Measurements from ENCODE around the gene CTSF.

The CTSF gene

GRCh38 chr11:66529655-66530054 lies 38.8 kb downstream of the CTSF start:
- DNase-seq (ENCODE audit: low read depth), result no peak
- TF ChIP-seq CTCF (IDR thresholded peaks at IDR 0.05; ENCODE audit: control insufficient read depth, extremely low read depth, insufficient read depth), result no peak
- H3K4me3 ChIP-seq (ENCODE audit: low read depth, low read length), result no peak overlapping the region

GRCh38 chr11:66529069-66529468 lies 39.3 kb downstream of the CTSF start:
- no peak overlapping the region for H3K4me3 ChIP-seq (ENCODE audit: low read depth, low read length)
- TF ChIP-seq CTCF (IDR thresholded peaks at IDR 0.05; ENCODE audit: control insufficient read depth, extremely low read depth, insufficient read depth), result no peak
- no peak for DNase-seq (ENCODE audit: low read depth)

- no peak overlapping the region for H3K4me3 ChIP-seq (ENCODE audit: low read depth, low read length)
- TF ChIP-seq CTCF (IDR thresholded peaks at IDR 0.05; ENCODE audit: control insufficient read depth, extremely low read depth, insufficient read depth), result no peak
- DNase-seq (ENCODE audit: low read depth), result no peak
These were observed 43.9 kb downstream of the CTSF start for GRCh38 chr11:66524304-66525040.

- TF ChIP-seq CTCF (IDR thresholded peaks at IDR 0.05; ENCODE audit: control insufficient read depth, extremely low read depth, insufficient read depth), result no peak
- no peak for DNase-seq (ENCODE audit: low read depth)
- H3K4me3 ChIP-seq (ENCODE audit: low read depth, low read length), result no peak overlapping the region
These were observed 44.8 kb downstream of the CTSF start for GRCh38 chr11:66523611-66524010.

Measured in LNCaP clone FGC (cell line).